ENCODE data around the gene PVALEF.

Gene PVALEF

DNA sequence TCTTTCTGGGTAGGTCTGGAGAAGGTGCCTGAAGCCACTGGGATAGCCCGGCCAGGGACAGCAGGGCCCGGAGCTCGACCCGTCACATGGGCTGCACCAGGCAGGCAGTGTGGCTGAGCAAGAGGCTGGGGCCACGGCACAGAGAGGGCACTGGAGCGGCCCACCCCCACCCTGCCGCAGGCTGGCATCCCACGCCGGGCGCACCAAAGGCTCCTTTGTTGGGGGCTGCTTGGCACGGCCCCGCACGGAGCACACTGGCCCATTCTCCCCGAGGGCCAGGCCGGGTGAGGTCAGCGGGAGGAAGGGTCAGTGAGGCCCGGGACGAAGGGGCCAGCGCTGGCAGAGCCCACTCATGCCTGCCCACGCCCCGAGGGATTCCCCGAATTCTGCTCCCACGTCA, 36.5 kb upstream of the PVALEF start:
- TF ChIP-seq, protein P1, sequence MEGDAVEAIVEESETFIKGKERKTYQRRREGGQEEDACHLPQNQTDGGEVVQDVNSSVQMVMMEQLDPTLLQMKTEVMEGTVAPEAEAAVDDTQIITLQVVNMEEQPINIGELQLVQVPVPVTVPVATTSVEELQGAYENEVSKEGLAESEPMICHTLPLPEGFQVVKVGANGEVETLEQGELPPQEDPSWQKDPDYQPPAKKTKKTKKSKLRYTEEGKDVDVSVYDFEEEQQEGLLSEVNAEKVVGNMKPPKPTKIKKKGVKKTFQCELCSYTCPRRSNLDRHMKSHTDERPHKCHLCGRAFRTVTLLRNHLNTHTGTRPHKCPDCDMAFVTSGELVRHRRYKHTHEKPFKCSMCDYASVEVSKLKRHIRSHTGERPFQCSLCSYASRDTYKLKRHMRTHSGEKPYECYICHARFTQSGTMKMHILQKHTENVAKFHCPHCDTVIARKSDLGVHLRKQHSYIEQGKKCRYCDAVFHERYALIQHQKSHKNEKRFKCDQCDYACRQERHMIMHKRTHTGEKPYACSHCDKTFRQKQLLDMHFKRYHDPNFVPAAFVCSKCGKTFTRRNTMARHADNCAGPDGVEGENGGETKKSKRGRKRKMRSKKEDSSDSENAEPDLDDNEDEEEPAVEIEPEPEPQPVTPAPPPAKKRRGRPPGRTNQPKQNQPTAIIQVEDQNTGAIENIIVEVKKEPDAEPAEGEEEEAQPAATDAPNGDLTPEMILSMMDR (IDR thresholded peaks at IDR 0.05; ENCODE audit: insufficient read depth, low read depth, low read length, missing control alignments), result no peak
- no peak for DNase-seq (ENCODE audit: low read depth)
- no peak overlapping the region for H3K4me3 ChIP-seq (ENCODE audit: low read length)

- no peak for DNase-seq (ENCODE audit: low read depth)
- TF ChIP-seq, protein P1 (IDR thresholded peaks at IDR 0.05; ENCODE audit: insufficient read depth, low read depth, low read length, missing control alignments), result no peak
These were observed 36.0 kb upstream of the PVALEF start for GRCh38 chr17:81129289-81129688.

DNA sequence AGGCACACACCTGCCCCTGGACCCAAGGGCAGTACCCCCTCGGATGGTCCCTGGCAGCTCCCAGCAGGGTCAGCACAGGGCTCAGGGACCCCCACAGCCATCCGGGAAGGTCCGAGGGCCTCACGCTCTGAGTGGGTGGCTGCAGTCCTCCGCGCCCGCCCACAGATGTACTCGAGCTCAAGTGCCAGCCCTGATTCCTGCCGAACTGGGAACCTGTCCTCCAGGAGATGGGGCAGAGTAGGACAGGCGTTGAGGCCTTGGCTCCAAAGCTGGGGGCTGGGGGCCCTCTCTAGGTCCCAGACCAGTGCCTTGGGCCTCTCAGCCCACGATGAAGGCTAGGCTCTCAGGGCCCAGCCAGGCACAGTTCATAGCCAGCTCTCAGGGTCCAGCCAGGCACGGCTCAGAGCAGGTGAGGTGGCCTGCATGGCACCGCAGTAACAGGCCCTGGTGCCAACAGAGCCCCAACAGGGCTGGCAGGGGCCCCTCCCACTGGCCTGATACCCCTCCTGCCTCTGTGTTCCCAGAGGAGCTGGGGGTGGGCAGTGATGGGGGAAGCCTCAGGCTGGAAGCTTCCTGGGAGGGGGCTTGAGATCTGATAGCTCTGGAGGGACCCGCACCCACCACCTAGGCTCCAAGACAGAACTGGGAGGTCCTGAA, 35.5 kb upstream of the PVALEF start:
- DNase-seq (ENCODE audit: low read depth), result no peak
- TF ChIP-seq, protein P1 (IDR thresholded peaks at IDR 0.05; ENCODE audit: insufficient read depth, low read depth, low read length, missing control alignments), result no peak
- H3K4me3 ChIP-seq (ENCODE audit: low read length), result no peak overlapping the region

More at GRCh38 chr17:81129289-81129688, 36.0 kb upstream of the PVALEF start:
- H3K4me3 ChIP-seq (ENCODE audit: low read length), result no peak overlapping the region

DNA sequence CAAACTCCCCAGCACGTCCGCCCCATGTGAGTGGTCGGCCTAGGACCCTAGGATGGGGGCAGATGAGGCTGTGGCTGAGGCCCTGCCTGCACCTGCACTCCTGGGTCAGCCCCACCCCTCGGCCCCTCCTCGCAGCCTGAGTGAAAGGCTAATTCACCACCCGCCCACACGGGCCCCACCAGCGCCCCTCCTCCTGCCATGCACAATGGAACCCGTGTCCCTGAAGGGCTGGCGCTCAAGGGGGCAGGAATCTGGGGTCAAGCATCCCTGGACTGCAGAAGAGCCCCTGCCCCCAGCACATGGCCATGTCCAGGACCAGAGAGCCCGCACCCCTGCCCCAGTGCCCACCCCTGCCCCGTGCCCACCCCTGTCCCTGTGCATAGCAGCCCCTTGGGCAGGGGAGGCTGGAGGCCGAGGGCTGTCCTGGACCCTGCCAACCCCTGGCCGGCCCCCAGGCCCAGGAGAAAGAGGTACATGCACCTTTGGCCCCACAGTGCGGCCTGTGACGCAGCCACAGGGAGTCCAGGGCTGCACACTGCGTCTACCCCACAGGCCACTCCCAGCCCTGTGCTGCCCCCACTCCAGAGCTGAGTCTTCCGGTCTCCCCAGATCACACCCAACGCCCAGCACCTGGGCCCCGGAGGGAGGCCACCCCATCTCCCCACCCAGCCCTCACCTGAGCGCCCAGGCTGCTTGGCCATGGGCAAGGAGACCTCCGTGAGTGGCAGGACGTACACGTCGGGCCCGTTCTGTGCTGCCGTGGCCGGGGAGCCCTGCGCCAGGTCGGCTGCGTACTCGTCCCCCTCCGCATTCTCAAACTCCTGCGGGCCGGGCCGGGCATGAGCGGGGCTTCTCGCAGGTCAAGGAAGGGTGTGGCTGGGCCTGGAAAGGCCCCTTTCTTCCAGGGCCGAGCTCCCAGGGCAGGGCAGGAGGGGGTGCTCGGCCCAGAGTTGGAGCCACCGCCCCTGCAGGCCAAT, 34.6 kb upstream of the PVALEF start:
- TF ChIP-seq, protein P1 (IDR thresholded peaks at IDR 0.05; ENCODE audit: insufficient read depth, low read depth, low read length, missing control alignments), result no peak
- DNase-seq (ENCODE audit: low read depth), result no peak
- no peak overlapping the region for H3K4me3 ChIP-seq (ENCODE audit: low read length)

GRCh38 chr17:81131486-81132196, 33.7 kb upstream of the PVALEF start:
- no peak for DNase-seq (ENCODE audit: low read depth)
- TF ChIP-seq, protein P1 (IDR thresholded peaks at IDR 0.05; ENCODE audit: insufficient read depth, low read depth, low read length, missing control alignments), result no peak
- no peak overlapping the region for H3K4me3 ChIP-seq (ENCODE audit: low read length)

DNA sequence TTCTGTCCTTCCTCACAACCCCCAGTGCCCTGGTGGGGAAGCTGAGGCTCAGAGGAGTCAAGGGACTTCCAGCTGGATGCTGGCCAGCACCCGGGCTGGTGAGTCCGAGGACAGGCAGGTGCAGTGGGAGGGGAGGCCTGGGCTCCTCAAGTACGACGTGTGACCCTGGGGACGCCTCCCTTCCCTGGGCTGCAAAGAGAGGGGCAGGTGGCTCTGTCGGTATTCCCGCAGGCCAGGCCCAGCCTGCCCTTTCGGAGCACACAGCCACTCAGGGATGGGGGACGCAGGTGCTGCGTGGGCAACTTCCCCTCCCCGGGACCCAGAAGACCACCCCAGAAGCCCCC, 33.1 kb upstream of the PVALEF start:
- H3K4me3 ChIP-seq (ENCODE audit: low read length), result no peak overlapping the region
- TF ChIP-seq, protein P1 (IDR thresholded peaks at IDR 0.05; ENCODE audit: insufficient read depth, low read depth, low read length, missing control alignments), result no peak

More for the DNA sequence above, 33.1 kb upstream of the PVALEF start:
- DNase-seq (ENCODE audit: low read depth), result no peak

Data from epithelial cell of esophagus (primary cell).